Lung (tissue), 12 donors: ENCODE measurements around the gene ART1. TPM values are rescaled to one million over a fixed set of nuclear protein-coding genes. Genes with fewer than 3 reads are reported as not detected.
"Not testable (repeated sequence)": the region's sequence is repeated elsewhere in the genome, so short reads cannot be mapped to it uniquely, and the experiment has no call there.

Experiments used
- ATAC-seq: fragments of 200-7000 bp; cut with Tn5 transposase; one replicate; pipeline ENCODE4 v1.9.1; 2020; ENCODE audit warnings: moderate number of reproducible peaks; ENCODE audit not compliant: insufficient read depth, low FRiP score
- DNase-seq, 3 donors: peaks; one replicate each; pipeline ENCODE4 v3.0.0-alpha.2; 2013 to 2017
- H3K27ac ChIP-seq, 2 donors: one replicate each; pipeline ENCODE4 v1.5.1; 2013; ENCODE audit warnings: mild to moderate bottlenecking in 2 of 2, moderate library complexity in 2 of 2, control low read depth in 1 of 2, inconsistent platforms in 1 of 2, low read depth in 1 of 2, low read length in 1 of 2
- H3K27me3 ChIP-seq, 3 donors: one replicate each; pipeline ENCODE4 v1.5.1; 2013; ENCODE audit warnings: low read length in 2 of 3; ENCODE audit not compliant: control insufficient read depth in 3 of 3, insufficient read depth in 3 of 3
- H3K36me3 ChIP-seq, 4 donors: one replicate each; pipeline ENCODE4 v1.5.1; 2013; ENCODE audit warnings: low read length in 4 of 4, mild to moderate bottlenecking in 1 of 4, moderate library complexity in 1 of 4; ENCODE audit not compliant: control insufficient read depth in 4 of 4, insufficient read depth in 4 of 4
- H3K4me1 ChIP-seq, 5 donors: one replicate each; pipeline ENCODE4 v1.5.1; 2013; ENCODE audit warnings: low read length in 5 of 5, mild to moderate bottlenecking in 2 of 5, moderate library complexity in 1 of 5; ENCODE audit not compliant: control insufficient read depth in 5 of 5, insufficient read depth in 5 of 5
- H3K4me3 ChIP-seq: one replicate; pipeline ENCODE4 v1.5.1; 2013; ENCODE audit warnings: mild to moderate bottlenecking, control low read depth, moderate library complexity
- H3K9ac ChIP-seq, 2 donors: one replicate each; pipeline ENCODE4 v1.5.1; 2013; ENCODE audit warnings: low read length in 2 of 2, control low read depth in 1 of 2; ENCODE audit not compliant: insufficient read depth in 1 of 2
- H3K9me3 ChIP-seq, 4 donors: one replicate each; pipeline ENCODE4 v1.5.1; 2013; ENCODE audit warnings: low read length in 3 of 4, mild to moderate bottlenecking in 1 of 4, moderate library complexity in 1 of 4; ENCODE audit not compliant: control insufficient read depth in 4 of 4, insufficient read depth in 3 of 4
- CTCF ChIP-seq: IDR thresholded peaks from 2 replicates; pipeline ENCODE4 v1.5.1; 2012; ENCODE audit warnings: mild to moderate bottlenecking; ENCODE audit errors: control extremely low read depth, extremely low read depth
- whole genome bisulfite sequencing, 2 donors: extraction: QIAGEN DNeasy Blood & Tissue Kit; methylation state at CpG; one replicate each; pipeline ENCODE4 v1.1.7; 2013; 5-methylcytosine and 5-hydroxymethylcytosine counted together
- polyA plus RNA-seq, 2 donors: library from polyadenylated mRNA; stranded (reverse); fragments of 200-250 nt; gene quantifications; one replicate each; pipeline ENCODE4 v1.2.1, GENCODE V29; 2013
- total RNA-seq, 2 donors: library from RNA; depleted of rRNA in 1 of 2; stranded (reverse); fragments of >200 nt in 1 of 2; gene quantifications; one replicate each; pipeline ENCODE4 v1.2.1, GENCODE V29; 2014 to 2021
- donor health status: control.
- donor health status: control.
- donor health status: Bipolar disorder and iron deficiency.
- donor health status: healthy.
- donor health status: DM: yes; HTN: yes; CAD: no.

Gene ART1
- total and polyA plus RNA-seq, 4 donors, result 0.14 to 0.80 (median 0.68) TPM; not detected in 1

DNA sequence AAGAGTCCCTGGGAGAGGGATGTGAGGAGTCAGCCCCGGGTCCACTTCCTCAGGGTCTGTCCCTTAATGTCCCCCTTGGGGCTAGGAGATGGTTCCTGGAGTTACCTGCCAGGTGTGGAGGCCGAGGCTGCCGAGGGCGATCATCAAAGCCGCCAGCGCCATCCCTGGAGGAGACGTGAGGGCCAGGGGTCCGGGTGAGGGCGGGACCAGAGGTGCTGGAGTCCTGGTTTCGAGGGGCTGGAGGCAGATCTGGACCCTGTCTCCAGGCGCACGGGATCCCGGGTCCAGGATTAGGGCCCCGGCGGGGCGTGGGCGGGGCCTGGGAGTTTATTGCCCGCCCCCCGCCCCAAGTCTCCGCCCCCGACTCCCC is 3.2 kb upstream of the ART1 start, which contains the start of gene ART5:
ART5 (minus strand) TSS at position 292 of the 370 bp plus-strand sequence; CDS start at position 162, 130 bp downstream.
- WGBS, 2 donors, result 16 to 23% methylated on average over 21 of the region's 21 CpGs
- H3K9ac ChIP-seq, result peak within 1 kb of the TSS; percentile 21 to 61
- H3K9me3 ChIP-seq, result peaks cover 0 to 4% (median 0%) of the 10 kb centered on the region in 4 donors
- no peak within 1 kb of the TSS for H3K4me3 ChIP-seq
- no peak for TF ChIP-seq CTCF
- no peaks in the 10 kb centered on the region for H3K36me3 ChIP-seq
- DNase-seq (no peak), ATAC-seq (no peak)
- peak within 1 kb of the TSS in 1 of 2 donors; percentile 73 for H3K27ac ChIP-seq
- H3K27me3 ChIP-seq, result no peaks in the 10 kb centered on the region
- peaks cover 0 to 10% (median 4%) of the 10 kb centered on the region in 5 donors for H3K4me1 ChIP-seq

DNA sequence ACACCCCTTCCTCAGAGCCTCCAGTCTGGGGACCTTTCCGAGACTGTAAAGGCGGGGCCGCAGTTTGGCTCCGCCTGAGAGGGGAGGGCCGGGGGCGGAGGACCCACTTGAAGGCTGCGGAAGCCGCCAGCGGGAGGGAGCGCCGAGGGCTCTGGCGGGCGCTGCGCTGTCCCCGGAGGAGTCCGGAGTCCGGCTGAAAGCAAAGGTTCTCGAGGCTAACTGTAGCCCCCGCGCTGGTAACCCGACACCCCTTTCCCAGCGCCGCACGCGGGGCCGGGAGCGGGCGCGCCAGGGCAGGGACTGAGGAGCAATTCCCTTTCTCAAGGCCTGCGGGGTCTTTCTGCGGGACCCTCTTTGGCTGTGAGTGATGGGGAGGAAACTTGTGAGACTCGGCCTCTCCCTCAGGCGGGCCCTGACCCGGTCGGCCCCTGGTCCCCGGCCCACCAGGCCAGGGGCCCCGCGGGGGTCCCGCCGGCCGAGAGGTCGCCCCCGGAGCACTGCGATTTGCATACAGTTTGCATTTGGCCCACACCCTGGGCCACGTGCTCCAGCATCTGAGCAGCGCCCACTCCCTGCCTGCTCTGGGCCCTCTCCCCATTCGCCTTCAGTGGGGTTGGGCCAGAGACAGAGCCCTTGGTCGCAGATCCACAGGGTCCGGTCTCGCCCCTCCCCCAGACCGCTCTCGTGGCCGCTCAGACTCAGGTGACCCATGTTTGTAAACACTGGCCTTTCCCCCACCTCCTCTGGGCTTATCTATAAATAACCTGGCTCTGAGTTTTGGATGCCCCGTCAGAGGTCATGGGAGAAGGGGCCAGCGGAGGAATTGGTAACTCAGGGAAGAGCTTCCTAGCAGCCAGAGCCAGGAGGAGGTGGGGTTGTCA is 2.6 kb upstream of the ART1 start:
- Histone ChIP-seq H3K9me3 (peaks cover 0 to 4% (median 0%) of the 10 kb centered on the region in 4 donors), H3K27me3 (no peaks in the 10 kb centered on the region), H3K36me3 (no peaks in the 10 kb centered on the region), H3K9ac (peak overlapping the region; percentile 21 to 61), H3K4me1 (peaks cover 0 to 10% (median 4%) of the 10 kb centered on the region in 5 donors), H3K27ac (peak overlapping the region in 1 of 2 donors; percentile 73), H3K4me3 (no peak overlapping the region)
- DNase-seq (peak; percentile 90 to 94 (median 92)), ATAC-seq (peak; percentile 90)
- TF ChIP-seq CTCF, result no peak
- WGBS, 2 donors, result 1 to 2% methylated on average over 53 to 55 of the region's 55 CpGs

DNA sequence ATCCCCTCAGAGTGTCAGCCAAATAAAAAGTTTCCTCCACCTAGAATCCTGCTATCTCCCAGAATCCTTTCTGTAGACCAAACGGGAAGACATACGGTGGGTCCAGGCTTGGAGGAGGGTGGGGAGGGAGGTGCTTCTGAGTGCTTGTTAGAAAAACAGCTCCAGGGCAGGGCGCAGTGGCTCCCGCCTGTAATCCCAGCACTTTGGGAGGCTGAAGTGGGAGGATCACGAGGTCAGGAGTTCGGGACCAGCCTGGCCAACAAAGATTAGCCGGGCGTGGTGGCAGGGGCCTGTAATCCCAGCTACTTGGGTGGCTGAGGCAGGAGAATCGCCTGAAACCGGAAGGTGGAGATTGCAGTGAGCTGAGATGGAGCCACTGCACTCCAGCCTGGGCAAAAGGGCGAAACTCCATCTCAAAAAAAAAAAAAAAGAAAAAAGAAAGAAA is 1.8 kb upstream of the ART1 start:
- H3K27ac ChIP-seq, ATAC-seq, H3K9ac ChIP-seq, H3K4me1 ChIP-seq, H3K27me3 ChIP-seq, H3K4me3 ChIP-seq, H3K9me3 ChIP-seq, H3K36me3 ChIP-seq: not testable (repeated sequence)
- WGBS, 2 donors, result 53% methylated on average over 10 to 11 of the region's 11 CpGs
- peak in 2 of 3 donors; percentile 6 to 27 for DNase-seq

DNA sequence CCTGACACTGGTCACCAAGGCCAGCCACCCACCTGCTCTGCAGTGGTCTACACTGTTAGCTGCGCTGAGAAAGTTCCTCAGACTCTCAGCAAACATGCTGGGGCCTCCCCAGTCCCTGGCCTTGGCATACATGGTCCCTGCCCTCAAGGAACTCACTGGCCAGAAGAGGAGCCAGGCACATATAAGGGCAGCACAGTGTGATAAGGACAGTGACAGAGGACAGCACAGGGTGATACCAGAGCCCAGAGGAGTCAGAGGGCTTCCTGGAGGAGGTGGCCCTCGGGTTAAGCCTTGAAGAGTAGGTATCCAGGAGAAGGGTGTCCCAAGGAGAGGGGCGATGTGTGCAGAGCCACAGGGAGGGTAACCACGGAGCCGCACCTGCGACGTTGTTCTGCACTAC is 624 bp downstream of the ART1 start:
- H3K36me3 ChIP-seq, result no peaks in the 10 kb centered on the region
- no peak for ATAC-seq
- no peak for DNase-seq
- no peak overlapping the region for H3K27ac ChIP-seq
- 83 to 90% methylated on average over 7 of the region's 7 CpGs for WGBS, 2 donors
- no peak overlapping the region for H3K4me3 ChIP-seq
- H3K9ac ChIP-seq, result no peak overlapping the region
- H3K27me3 ChIP-seq, result no peaks in the 10 kb centered on the region
- H3K9me3 ChIP-seq, result peaks cover 0 to 4% (median 0%) of the 10 kb centered on the region in 4 donors
- TF ChIP-seq CTCF, result no peak
- peaks cover 0 to 10% (median 4%) of the 10 kb centered on the region in 5 donors for H3K4me1 ChIP-seq

DNA sequence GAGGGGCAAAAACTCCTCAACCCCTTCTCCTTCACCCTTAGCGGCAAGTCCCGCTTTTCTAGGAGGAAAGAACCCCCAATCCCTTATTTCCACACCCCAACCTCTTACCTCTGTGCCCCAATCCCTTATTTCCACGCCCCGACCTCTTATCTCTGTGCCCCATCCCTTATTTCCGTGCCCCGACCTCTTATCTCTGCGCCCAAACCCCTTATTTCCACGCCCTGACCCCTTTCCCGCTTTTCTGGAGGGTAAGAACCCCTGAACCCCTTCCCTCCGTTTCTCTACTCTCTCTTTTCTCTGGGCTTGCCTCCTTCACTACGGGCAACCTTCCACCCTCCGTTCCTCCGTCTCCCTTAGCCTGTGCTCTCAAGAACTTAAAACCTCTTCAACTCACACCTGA is 3.9 kb downstream of the ART1 start:
- H3K4me3 ChIP-seq, H3K4me1 ChIP-seq, H3K9ac ChIP-seq, H3K36me3 ChIP-seq, DNase-seq, H3K27me3 ChIP-seq, H3K9me3 ChIP-seq, ATAC-seq, H3K27ac ChIP-seq: not testable (repeated sequence)
- WGBS, 2 donors, result 72 to 88% methylated on average over 13 of the region's 13 CpGs

DNA sequence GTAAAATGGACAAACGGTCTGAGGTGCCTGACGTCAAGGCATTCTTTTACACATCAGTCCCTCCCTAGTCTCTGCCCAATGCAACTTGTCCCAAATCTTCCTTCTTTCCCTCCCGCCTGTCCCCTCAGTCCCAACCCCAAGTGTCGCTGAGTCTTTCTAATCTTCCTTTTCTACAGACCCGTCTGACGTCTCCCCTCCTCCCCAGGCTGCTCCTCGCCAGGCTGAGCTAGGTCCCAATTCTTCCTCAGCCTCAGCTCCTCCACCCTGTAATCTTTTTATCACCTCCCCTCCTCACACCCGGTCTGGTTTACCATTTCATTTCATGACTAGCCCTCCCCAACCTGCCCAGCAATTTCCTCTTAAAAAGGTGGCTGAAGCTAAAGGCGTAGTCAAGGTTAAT is 4.4 kb downstream of the ART1 start:
- H3K36me3 ChIP-seq, H3K9ac ChIP-seq, H3K4me1 ChIP-seq, H3K27ac ChIP-seq, DNase-seq, H3K9me3 ChIP-seq, ATAC-seq, H3K4me3 ChIP-seq, H3K27me3 ChIP-seq: not testable (repeated sequence)
- 39 to 67% methylated on average over 9 of the region's 9 CpGs for WGBS, 2 donors
